Effector CD8-positive, alpha-beta T cell (primary cell): ENCODE results near the gene AGFG2.

Experiments
- DNase-seq: peaks from one replicate; lab custom pipeline; 2025; lab: John Stamatoyannopoulos, UW

AGFG2 gene

DNA sequence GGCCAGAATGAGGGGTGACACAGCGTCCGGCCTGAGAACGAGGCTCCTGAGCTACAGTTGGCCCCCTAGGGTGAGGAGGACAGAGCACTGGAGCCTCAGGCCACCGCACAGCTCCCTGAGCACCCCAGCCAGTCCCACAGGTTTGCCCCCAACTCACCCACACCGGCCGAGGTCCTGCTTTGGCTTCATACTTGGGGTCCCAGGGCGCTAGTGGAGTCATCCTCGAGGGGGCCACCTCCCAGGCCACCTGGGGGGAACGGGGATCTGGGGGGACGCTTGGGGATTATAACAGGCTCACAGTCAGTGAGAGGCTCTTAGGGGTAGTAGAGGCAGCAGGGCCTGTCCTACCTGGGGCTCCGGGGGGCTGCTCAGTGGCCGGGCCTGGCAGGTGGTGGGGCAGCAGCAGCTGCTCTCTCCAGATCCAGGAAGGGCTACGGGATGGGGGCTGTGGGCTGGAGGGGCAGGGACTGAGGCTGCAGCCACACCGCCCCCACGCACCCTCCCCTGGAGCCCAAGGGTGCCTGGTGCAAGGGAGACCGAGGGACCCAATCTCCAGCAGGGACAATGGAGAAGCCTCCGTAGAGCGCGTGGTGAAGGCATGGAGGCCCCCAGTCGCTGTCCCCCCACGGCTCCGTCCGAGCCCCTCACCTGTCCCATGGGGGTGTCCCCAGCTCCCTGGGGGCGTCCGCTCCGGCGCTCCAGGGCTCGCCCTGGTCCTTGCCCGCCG lies 34.1 kb downstream of the AGFG2 start:
- no peak for DNase-seq

DNA sequence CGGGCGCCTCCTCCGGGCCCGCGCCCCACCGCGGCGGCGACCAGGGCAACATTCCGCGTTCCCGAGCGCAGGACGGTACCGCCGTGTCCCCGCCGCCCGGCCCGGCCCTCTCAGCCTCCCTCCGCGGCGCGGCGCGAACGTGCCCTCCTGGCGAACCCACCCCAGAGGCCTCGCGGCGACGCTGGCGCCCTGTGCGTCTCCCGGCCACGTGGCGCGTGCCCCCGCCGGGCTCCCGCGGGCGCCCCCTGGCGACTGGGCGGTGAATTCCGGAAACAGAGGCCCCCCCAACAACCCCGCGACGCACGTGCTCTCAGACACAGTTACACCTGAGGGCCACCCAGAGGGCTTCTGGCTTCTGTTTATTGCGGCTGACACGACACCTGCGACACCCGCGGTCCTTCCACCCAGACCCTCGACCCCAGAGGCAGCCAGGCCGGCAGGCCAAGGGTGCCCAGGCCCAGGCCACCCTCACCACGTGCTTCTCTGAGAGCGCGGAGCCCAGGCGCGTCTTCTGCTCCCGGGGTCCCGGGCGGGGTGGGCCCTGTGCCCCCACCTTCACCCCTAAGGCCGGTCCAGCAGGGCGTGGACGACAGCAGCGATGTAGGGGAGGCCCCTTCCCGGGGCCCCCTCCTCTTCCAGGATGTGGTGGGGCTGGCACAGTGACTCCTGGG lies 34.8 kb downstream of the AGFG2 start, which contains the start of gene SAP25:
SAP25 (minus strand) TSS at position 210 of the 671 bp plus-strand sequence; CDS start at position 52, 158 bp downstream.
- DNase-seq = no peak

DNA sequence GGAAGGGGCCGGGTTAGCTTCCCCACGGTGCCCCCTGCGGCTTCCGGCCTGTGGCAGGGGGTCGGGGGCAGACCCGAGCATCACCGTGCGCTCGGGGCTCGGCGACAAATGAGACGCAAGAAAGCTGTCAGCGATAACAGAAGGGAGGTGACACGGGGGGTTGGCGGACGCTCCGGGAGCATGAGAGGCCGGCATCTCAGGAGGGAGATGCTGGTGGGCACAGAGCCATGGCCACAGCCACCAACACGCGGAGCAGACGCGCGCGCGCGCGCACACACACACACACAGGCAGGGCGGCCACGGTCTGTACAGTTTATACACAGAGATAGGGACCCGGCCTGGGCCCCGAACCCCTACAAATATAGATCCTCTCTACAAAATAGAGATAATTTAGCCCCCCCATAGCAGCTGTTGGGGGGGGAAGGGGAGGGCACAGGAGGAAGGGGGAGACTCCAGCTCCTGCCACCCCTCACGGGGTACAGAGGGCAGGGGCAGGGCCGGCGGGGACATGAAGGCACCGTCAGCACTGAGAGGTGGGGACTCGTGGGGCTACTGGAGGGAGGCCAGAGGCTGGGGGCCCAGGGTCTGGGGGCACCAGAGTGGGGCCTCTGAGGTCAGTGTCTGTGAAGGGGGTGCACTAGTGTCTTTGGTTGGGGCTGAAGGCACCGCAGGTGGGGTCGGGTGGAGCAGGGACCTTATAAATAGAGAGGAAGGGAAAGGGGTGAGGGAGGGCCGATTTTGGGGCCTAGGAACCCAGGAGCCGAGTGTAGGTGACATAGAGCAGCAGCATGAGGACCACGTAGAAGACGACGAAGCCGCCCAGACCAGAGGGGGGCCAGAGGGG lies 35.6 kb downstream of the AGFG2 start:
- no peak for DNase-seq

DNA sequence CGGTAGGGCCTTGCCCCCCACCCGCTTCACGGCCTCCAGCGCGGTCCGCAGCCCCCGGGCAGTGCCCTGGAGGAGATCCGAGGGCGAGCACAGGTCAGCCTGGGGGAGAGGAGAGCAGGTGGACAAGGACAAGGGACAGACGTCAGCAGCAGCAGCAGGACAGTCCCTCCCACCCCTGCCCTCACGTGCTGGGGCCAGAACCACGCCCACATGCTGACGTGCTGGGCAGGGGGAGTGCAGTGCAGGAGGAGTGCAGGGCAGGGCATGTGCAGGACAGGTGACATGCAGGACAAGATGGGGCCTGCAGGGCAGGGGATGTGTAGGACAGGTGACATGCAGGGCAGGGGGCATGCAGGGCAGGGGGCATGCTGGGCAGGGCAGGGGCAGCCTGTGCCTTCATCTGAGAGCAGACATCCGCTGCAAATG lies 36.2 kb downstream of the AGFG2 start:
- DNase-seq = no peak

DNA sequence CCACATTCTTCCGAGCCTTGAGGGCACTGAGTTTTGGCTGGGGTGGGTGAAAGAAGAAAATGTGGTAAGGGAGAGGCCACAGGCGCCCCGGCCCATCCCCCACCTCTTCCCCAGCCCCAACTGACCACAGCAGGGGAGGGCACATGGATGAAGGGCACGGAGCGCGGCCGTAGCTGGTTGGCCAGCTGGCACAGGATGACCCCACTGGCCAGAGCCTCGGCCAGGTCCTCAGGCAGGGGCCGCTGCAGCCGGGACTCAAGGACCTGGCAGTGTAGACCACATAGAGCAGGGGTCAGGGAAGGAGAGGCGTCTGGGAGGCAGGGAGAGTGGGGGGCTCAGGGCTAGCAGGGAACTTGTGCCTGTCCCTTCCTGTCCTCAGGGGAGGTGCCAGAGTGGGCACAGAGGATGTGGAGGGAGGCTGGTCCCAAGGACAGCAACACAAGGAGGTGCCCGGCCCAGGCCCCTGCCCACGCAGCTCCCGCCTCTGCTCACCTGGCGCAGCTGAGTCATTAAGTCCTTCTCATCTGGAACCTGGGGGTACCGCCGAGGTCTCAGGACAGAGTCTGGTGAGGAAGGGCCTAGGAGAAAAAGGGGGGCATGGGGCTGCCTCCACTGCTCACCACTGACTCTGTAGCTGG lies 36.9 kb downstream of the AGFG2 start:
- no peak for DNase-seq

DNA sequence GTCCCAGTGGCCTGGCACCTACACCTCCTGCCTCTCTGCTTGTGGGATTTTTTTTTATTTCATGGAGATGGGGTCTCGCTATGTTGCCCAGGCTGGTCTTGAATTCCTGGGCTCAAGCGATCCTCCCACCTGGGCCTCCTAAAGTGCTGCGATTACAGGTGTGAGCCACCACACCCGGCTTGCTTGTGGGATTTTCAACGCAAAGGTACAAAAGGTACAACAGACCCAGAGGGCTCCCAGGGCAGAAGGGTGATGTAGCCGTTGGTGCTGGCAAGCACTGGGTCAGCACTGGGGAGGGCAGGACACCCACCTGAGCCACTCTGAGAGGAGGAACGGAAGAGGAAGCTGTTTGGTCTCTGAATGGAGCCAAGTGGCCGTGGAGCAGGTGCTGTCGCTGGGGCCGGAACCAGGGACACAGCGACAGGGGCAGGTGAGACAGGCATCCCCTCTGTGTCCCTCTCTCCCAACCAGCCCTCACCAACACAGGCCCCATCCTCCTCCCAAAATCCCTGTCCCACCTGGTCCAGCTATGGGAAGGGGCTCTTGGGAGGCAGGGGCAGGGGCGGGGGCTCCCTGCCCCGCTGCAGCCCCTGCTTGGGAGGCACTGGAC lies 37.5 kb downstream of the AGFG2 start:
- no peak for DNase-seq

DNA sequence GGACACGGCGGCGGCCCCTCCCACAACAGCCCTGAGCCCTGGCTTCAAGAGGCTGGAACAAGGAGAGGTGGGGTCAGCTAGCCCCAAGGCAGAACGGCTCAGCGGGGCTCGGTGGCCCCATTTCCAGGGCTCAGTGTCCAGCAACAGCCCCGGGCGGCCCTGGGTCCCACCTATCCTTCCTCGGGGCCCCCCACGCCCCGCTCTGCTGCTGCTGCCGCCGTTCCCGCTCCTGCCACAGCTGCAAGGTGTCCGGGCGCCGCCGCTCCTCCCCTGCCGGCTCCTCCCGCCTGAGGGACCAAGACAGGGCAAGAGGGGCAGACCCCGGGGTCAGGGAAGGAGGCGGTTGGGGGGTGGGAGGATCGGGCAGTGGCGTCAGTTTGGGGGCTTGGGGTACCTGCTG lies 38.1 kb downstream of the AGFG2 start:
- no peak for DNase-seq

DNA sequence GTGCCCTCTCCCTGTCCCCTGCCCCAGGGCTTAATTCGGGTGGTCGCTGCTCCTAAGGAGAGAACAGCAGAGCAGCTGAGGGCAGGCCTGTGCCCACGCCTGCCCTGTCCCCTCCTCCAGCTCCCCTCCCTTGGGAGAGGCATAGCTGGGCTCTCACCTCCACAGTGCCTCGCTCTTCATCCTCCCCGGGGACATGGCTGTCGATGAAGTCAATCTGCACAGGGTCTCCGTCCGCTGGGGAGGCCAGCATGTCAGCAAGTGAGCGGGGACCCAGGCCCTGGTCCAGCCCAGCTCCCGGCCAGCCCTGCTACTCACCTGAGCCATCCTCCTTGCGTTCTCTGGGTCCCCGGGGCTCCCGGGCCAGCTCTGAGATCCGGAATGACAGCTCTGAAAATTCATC lies 38.5 kb downstream of the AGFG2 start:
- DNase-seq = no peak

DNA sequence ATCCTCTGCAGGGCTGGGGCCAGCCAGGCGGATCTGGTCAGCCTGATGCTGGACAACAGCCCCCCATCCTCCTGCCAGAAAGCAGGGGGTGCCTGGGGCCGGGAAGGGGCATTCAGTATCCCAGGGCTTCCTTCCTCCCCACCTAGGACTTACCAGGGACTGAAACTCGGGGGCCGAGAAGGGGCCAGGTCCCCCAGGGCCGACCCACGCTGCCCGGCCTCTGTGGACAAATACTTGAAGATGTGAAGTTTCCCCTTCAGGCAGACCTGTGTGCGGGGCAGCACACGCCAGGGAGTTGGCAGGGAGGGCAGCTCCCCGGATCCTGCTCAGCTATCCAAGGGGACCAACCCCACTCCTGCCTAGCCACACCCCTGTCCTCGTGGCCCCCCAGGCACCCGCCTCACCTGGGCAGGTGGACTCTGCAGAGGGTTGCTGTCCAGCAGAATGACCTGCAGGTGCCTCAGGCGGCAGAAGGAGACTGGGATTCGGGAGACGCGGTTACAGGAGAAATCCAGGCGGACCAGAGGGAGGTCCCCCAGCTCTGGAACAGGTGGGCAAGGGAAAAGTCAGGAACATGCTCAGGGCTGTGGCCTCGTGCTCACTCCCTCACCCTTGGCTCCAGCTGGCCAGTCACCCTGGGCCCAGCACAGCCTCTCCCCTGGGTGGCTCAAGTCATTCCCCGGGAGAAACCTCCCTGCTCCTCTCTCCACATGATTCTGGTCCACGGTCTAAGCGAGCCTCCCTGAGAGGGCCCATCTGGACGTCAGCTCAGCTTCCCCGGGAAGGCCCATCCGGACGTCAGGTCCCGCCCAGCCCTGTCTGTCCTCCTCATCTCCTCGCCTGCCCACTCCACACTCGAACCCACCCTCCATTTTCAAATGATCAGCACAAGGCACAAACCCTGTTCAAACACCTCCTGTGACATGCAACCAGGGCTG lies 39.5 kb downstream of the AGFG2 start:
- no peak for DNase-seq

DNA sequence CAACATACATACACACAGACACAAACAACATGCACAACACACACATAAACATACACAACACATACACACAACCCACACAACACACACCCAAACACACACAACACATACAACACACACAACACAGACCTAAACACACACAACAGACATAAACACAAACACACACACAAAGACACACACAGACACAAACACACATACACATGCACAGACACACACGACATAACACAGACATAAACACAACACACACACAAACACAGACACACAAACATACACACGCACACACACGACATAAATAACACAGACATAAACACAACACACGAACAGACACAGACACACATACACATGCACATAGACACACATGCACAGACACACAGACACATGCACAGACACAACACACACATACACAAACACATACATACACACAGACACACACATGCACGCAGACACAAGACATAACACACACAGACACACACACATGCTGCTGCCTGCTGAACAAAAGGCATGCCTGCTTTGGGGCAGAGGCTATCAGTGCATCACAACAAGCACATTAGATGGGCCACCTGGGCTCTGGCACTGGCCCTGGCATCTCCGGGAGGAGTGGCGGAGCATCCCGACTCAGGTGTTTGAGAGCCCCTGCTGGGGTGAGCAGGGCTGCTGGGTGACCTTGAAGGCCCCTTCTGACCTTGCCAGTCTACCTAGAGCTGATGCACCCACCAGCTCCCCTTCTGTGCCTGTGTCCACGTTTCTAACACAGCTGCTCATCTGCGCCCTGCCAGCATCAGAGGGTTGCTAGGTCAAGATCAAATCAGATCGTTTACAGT lies 41.7 kb downstream of the AGFG2 start:
- no peak for DNase-seq

DNA sequence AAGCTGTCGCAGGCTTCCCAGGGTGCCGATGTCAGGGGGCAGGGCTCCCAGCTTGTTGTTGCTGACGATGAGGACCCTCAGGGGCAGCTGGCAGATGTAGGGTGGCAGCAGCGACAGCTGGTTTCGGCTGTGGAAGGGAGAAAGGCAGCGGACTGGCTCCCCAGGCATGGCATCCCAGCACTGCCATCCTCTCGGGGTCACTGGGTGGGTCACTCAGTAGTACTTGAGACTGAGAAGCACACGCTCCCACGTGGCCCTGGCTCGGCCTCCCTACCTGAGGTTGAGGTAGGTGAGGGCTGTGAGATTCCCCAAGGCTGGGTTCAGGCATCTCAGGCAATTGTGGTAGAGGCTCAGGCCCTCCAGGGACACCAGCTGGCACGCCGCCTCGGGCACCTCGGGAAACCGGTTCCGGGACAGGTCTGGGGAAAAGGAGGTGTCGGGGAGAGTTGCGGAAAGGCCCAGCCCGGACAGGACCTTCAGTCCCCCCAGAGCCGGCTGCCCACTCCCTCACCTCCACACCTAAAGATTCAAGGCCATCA lies 43.1 kb downstream of the AGFG2 start:
- no peak for DNase-seq

DNA sequence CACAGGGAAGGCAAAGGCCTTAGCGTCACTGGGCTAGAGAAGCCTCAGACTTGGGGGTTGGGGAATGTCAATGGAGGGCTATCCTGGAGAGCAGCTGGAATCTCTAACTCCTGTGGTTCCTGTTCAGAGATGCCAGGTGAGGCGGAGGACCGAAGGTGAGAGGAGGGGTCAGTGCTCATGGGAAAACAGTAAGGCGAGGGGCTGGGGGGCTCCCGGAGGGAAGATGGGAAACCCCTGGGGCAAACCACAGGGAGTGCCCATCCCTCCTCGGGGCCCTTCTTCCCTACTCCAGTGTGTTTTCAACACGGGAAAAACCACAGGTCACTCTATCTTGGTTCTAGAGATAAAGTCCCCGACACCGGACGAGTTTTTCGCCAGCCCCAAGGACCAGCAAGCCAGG lies 43.6 kb downstream of the AGFG2 start:
- no peak for DNase-seq

DNA sequence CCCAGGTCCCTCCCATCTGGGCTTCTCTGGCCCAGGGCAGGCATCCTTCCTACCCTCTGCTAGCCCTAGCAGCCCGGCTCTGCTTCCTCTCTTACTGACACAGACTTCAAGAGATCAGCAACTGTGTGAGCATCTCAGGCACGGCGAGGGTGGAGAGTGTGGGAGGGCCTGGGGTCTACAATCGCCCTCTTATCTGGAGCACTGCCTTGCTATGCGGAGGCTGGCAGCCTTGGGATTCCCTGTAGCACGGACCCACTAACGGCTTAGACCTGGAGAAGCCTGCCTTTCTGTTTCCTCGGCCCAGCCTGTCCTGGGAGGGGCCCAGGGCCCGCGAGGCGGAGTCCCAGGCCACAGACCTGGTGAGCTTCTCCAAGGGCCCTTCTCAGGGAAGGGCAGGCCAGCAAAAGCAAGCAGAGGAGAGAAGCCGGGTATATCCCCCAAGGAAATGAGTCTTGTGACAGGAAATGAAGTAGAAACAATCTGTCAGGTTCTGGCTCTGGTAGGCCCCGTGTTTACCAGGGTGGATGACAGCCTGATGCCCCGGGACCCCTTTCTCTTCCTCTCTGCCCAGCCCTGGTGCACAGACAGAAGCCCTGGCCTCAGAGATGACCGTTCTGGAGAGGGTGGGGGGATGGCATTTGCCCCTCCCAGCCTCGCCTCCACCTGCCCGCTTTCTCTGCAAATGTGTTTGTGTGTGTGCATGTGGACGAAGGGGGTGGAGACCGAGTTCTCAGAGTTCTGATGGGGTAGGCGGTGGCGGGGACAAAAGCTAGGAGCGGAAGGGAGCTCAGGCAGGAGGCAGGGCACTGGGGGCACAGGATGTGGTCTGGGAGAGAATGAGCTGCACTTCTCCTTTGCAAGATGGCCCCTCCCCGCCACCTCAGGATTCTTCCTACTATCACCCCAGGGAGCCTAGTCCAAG lies 44.4 kb downstream of the AGFG2 start:
- peak; percentile 32 for DNase-seq

DNA sequence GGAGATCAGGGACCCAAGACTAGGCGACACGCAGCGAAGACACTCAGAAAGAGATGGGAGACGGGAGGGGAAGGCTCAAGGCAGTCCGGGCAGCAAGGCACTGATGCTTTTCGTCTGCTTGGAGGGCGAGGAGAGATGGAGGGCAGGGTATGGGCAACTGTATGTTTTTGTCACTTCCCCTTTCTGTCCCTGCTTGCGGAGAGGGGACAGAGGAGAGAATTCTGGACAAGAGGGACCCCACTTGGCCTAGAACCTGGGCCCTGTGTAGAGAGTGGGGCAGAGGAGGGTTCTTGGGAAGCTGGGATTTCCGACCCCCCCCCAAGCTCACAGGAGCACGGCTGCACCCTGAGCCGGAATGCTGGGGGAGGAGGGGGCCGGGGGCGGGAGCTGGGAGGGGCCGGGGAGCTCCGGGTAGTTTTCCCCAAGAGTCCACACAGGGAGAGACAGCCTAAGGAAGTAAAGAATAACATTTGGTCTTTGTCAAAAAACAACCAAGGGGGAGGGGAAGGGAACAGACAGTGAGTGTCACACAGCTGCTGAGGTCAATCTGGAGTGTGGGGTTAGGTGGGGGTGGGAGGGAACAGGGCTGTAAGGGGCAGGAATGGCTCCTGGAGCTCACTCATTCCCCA lies 45.2 kb downstream of the AGFG2 start:
- no peak for DNase-seq

DNA sequence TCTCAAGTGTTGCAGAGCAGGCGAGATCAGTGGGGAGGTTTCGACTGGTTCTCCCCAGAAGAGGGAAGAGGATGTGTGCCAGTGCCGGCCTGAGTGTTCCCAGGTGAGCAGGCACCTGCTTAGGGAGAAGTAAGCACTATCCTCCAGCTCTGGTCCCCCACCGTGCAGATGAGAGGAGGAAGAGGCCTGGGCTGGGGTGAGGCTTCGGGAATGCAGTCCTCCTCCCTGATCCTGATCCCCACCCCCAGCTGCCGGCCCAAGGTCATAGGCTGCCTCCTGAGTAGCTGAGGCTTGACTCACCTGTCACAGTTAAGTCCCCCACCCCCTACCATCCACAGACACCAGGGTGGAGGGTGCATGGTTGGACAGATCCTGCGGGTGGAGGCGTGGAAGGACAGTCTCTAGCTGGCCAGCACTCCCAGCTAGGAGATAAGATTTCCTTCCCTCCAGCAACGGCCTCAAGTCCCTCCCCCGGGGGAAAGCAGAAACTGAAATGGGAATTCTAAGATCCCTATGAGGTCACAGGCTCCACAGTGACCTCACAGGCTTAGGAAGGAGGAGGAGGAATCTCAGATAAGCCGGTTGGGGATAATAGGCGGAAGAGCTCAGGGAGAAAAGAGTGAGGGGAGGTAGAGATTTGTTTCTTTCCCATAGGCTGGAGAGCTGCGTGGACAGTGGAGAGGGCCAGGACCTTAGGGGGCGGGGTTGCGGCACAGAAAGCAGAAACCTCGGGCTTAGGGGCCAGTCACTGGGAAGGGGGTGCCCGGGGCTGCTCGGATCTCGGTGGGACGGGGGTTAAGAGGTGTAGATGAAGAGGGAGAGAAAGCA lies 45.9 kb downstream of the AGFG2 start:
- no peak for DNase-seq

DNA sequence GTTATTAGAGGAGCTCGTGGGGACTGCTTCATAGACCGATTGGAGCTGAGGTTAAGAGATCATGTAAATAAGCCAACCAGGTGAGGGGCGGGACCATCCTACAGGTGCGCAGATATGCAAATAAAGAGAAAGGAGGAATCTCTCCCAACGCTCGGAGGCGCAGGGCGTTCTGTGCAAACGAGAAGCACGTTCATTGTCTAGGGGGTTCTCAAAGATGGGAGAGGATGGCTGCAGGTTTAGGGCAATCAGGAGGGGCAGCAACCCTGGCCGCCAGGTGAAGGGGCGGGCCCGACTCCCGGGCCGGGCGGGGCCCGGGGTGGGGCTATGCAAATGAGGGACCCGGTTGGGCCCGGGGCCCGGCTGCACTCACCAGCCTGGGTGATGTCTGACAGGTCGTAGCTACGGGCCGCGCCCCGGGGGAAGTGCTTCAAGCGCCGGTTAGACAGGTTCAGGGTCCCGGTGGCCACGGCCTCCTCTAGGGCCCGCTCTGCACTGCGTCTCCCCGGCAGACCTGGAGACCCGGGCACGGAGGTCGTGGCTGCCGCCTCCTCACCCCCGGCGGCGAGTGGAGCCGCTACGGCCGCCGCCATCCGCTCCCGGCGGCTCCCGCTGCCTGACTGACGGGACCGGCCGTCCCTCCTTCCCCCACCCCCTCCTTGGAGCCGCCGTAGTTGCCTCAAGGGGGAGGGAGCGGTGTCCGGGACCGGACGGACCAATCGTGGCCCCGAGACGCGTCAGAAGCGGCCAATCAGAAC lies 46.7 kb downstream of the AGFG2 start, which contains the start of gene LRCH4:
LRCH4 (minus strand) TSS at position 619 of the 755 bp plus-strand sequence; CDS start at position 590, 29 bp downstream.
- DNase-seq = peak; percentile 61
